ENCODE data around the gene DNAI4. TPM values are rescaled to one million over a fixed set of nuclear protein-coding genes. Genes with fewer than 3 reads are reported as not detected.

The DNAI4 gene
- total RNA-seq, 1 donor from 2014 or later = 1.3 TPM

- Histone ChIP-seq H3K4me3 (ENCODE audit: low read depth, low read length) (no peak overlapping the region), H3K27me3 (ENCODE audit: control insufficient read depth, insufficient read depth, low read length) (no peaks in the 10 kb centered on the region), H3K36me3 (ENCODE audit: control insufficient read depth, insufficient read depth, low read length) (no peaks in the 10 kb centered on the region)
- FAIRE-seq (no peak), DNase-seq (ENCODE audit: low read depth) (no peak)
- no peak for TF ChIP-seq CTCF (IDR thresholded peaks at IDR 0.05; ENCODE audit: insufficient read depth, low read length, severe bottlenecking)
These were observed 154.4 kb downstream of the DNAI4 start for GRCh38 chr1:66770240-66770639.

GRCh38 chr1:66769512-66770229 is 155.0 kb downstream of the DNAI4 start:
- no peak for FAIRE-seq
- Histone ChIP-seq H3K4me3 (ENCODE audit: low read depth, low read length) (no peak overlapping the region), H3K27me3 (ENCODE audit: control insufficient read depth, insufficient read depth, low read length) (no peaks in the 10 kb centered on the region), H3K36me3 (ENCODE audit: control insufficient read depth, insufficient read depth, low read length) (no peaks in the 10 kb centered on the region)
- TF ChIP-seq CTCF (IDR thresholded peaks at IDR 0.05; ENCODE audit: insufficient read depth, low read length, severe bottlenecking) = no peak
- DNase-seq (ENCODE audit: low read depth) = no peak

- Histone ChIP-seq H3K36me3 (ENCODE audit: control insufficient read depth, insufficient read depth, low read length) (no peaks in the 10 kb centered on the region), H3K4me3 (ENCODE audit: low read depth, low read length) (no peak overlapping the region), H3K27me3 (ENCODE audit: control insufficient read depth, insufficient read depth, low read length) (no peaks in the 10 kb centered on the region)
- TF ChIP-seq CTCF (IDR thresholded peaks at IDR 0.05; ENCODE audit: insufficient read depth, low read length, severe bottlenecking) = no peak
- DNase-seq (ENCODE audit: low read depth) = no peak
- no peak for FAIRE-seq
These were observed 155.7 kb downstream of the DNAI4 start for GRCh38 chr1:66768965-66769364.

- Histone ChIP-seq H3K4me3 (ENCODE audit: low read depth, low read length) (no peak overlapping the region), H3K27me3 (ENCODE audit: control insufficient read depth, insufficient read depth, low read length) (no peaks in the 10 kb centered on the region), H3K36me3 (ENCODE audit: control insufficient read depth, insufficient read depth, low read length) (no peaks in the 10 kb centered on the region)
- FAIRE-seq (no peak), DNase-seq (ENCODE audit: low read depth) (no peak)
- TF ChIP-seq CTCF (IDR thresholded peaks at IDR 0.05; ENCODE audit: insufficient read depth, low read length, severe bottlenecking) = no peak
These were observed 157.0 kb downstream of the DNAI4 start for GRCh38 chr1:66767626-66768025.

GRCh38 chr1:66764994-66765578 is 159.6 kb downstream of the DNAI4 start:
- no peaks in the 10 kb centered on the region for H3K27me3 ChIP-seq (ENCODE audit: control insufficient read depth, insufficient read depth, low read length)
- DNase-seq (ENCODE audit: low read depth) (peak; percentile 59), FAIRE-seq (no peak)
- H3K36me3 ChIP-seq (ENCODE audit: control insufficient read depth, insufficient read depth, low read length) = no peaks in the 10 kb centered on the region
- peak; percentile 41 for TF ChIP-seq CTCF (IDR thresholded peaks at IDR 0.05; ENCODE audit: insufficient read depth, low read length, severe bottlenecking)
- no peak overlapping the region for H3K4me3 ChIP-seq (ENCODE audit: low read depth, low read length)

Other genes starting within 250 kb of the DNAI4 start
- gene DYNLT5, start 172.4 kb downstream of the DNAI4 start, total RNA-seq = not detected in 2 replicates
- gene INSL5, start 123.6 kb downstream of the DNAI4 start, total RNA-seq = not detected in 2 replicates
- 16.8 and 21.5 TPM in 2 replicates for gene MIER1, start 134 bp upstream of the DNAI4 start, total RNA-seq
- 9.5 and 13.3 TPM in 2 replicates for gene SLC35D1, start 129.3 kb upstream of the DNAI4 start, total RNA-seq
- gene C1orf141, start 210.1 kb upstream of the DNAI4 start, total RNA-seq = not detected in 2 replicates
- gene IL23R, start 241.6 kb upstream of the DNAI4 start, total RNA-seq = 0.13 TPM in 1 of 2 replicates, not detected in the other

Data from bronchial epithelial cell (primary cell).